Activated CD8-positive, alpha-beta memory T cell treated with anti-CD3 and anti-CD28 coated beads, Interleukin-2, amount 50 U/mL, for 48 hours (primary cell): Measurements from ENCODE around the gene DENND4C.
"Not testable (repeated sequence)": the region's sequence is repeated elsewhere in the genome, so short reads cannot be mapped to it uniquely, and the experiment has no call there.

ENCODE experiments used
- DNase-seq: peaks from one replicate; pipeline ENCODE4 v3.0.0-alpha.2; 2020

The DENND4C gene

GRCh38 chr9:19230355-19231125, at the start of gene DENND4C:
TSS of gene DENND4C (plus strand) at chr9:19230693. CDS start at chr9:19276175, 45,482 bp downstream.
- DNase-seq: peak; percentile 86

- DNase-seq: no peak
Observed at GRCh38 chr9:19180991-19181390, 49.5 kb upstream of the DENND4C start.

- DNase-seq: no peak
Observed at GRCh38 chr9:19181561-19181960, 48.9 kb upstream of the DENND4C start.

GRCh38 chr9:19184144-19184917, 46.2 kb upstream of the DENND4C start:
- DNase-seq: peak; percentile 80

- no peak for DNase-seq
Observed at GRCh38 chr9:19185191-19185590, 45.3 kb upstream of the DENND4C start.

- no peak for DNase-seq
Observed at GRCh38 chr9:19186232-19186631, 44.3 kb upstream of the DENND4C start.

- no peak for DNase-seq
Observed at GRCh38 chr9:19188771-19189170, 41.7 kb upstream of the DENND4C start.

GRCh38 chr9:19192202-19193028, 38.1 kb upstream of the DENND4C start:
- DNase-seq: no peak

- DNase-seq: no peak
Observed at GRCh38 chr9:19193029-19193324, 37.5 kb upstream of the DENND4C start.

GRCh38 chr9:19193358-19193973, 37.0 kb upstream of the DENND4C start:
- not testable (repeated sequence) for DNase-seq

GRCh38 chr9:19198406-19198805, 32.1 kb upstream of the DENND4C start:
- DNase-seq: no peak

GRCh38 chr9:19199012-19199411, 31.5 kb upstream of the DENND4C start:
- no peak for DNase-seq

- no peak for DNase-seq
Observed at GRCh38 chr9:19200229-19200628, 30.3 kb upstream of the DENND4C start.

GRCh38 chr9:19201899-19202891, 28.3 kb upstream of the DENND4C start:
- DNase-seq: no peak

- DNase-seq: no peak
Observed at GRCh38 chr9:19203058-19203457, 27.4 kb upstream of the DENND4C start.

GRCh38 chr9:19208653-19209052, 21.8 kb upstream of the DENND4C start:
- no peak for DNase-seq

- no peak for DNase-seq
Observed at GRCh38 chr9:19209188-19209587, 21.3 kb upstream of the DENND4C start.

- DNase-seq: no peak
Observed at GRCh38 chr9:19213823-19214222, 16.7 kb upstream of the DENND4C start.

GRCh38 chr9:19216466-19216865, 14.0 kb upstream of the DENND4C start:
- DNase-seq: no peak

- DNase-seq: no peak
Observed at GRCh38 chr9:19221326-19221725, 9.2 kb upstream of the DENND4C start.

GRCh38 chr9:19223724-19224123, 6.8 kb upstream of the DENND4C start:
- no peak for DNase-seq

- DNase-seq: no peak
Observed at GRCh38 chr9:19224563-19224962, 5.9 kb upstream of the DENND4C start.
